Thoracic aorta (tissue), 2 donors: ENCODE data around the gene CMTM1. TPM values are rescaled to one million over a fixed set of nuclear protein-coding genes. Genes with fewer than 3 reads are reported as not detected.
"Not testable (repeated sequence)": the region's sequence is repeated elsewhere in the genome, so short reads cannot be mapped to it uniquely, and the experiment has no call there.

Experiments used
- ATAC-seq: fragments of 150-250 bp; one replicate; pipeline ENCODE4 v1.8.0; 2017; ENCODE audit warnings: low read depth; ENCODE audit not compliant: insufficient number of reproducible peaks, low FRiP score
- DNase-seq: peaks from one replicate; pipeline ENCODE4 v3.0.0-alpha.2; 2020; ENCODE audit warnings: low spot score
- H3K27ac ChIP-seq, 2 donors: fragments of 200-600 bp; sonication (generic); 1 replicate in 1 of 2; 2 replicates in 1 of 2; pipeline ENCODE4 v1.5.1; 2016; ENCODE audit warnings: mild to moderate bottlenecking in 2 of 2, moderate library complexity in 2 of 2
- H3K27me3 ChIP-seq: fragments of 200-600 bp; sonication (generic); replicated peaks from 2 replicates; pipeline ENCODE4 v1.6.0; 2016; ENCODE audit warnings: mild to moderate bottlenecking; ENCODE audit not compliant: insufficient read depth
- H3K36me3 ChIP-seq: fragments of 200-600 bp; sonication (generic); one replicate; pipeline ENCODE4 v1.5.1; 2016
- H3K4me1 ChIP-seq, 2 donors: fragments of 200-600 bp; sonication (generic); 1 replicate in 1 of 2; 2 replicates in 1 of 2; pipeline versions ENCODE4 v1.5.1 to v1.6.0; 2016; ENCODE audit warnings: low read depth in 2 of 2, mild to moderate bottlenecking in 1 of 2; ENCODE audit not compliant: control insufficient read depth in 1 of 2
- H3K4me3 ChIP-seq: fragments of 200-600 bp; sonication (generic); 2 replicates; pipeline ENCODE4 v1.5.1; 2016; ENCODE audit warnings: mild to moderate bottlenecking
- H3K9me3 ChIP-seq: fragments of 200-600 bp; sonication (generic); 2 replicates; pipeline ENCODE4 v1.5.1; 2016
- CTCF ChIP-seq: fragments of 200-600 bp; sonication (generic); IDR thresholded peaks from one replicate; pipeline ENCODE4 v1.5.1; 2019; ENCODE audit warnings: antibody characterized with exemption
- total RNA-seq, 2 donors: library from RNA; depleted of rRNA; stranded (reverse); fragments of >200 nt; gene quantifications; one replicate each; pipeline versions ENCODE4 v1.1.0 to v1.2.3, GENCODE V29; 2016

CMTM1 gene
- total RNA-seq, 2 donors from 2014 or later: 0.81 to 7.5 TPM

GRCh38 chr16:66592241-66592640, 26.0 kb downstream of the CMTM1 start:
- H3K9me3 ChIP-seq: no peaks in the 10 kb centered on the region
- no peak overlapping the region for H3K4me3 ChIP-seq
- no peaks in the 10 kb centered on the region for H3K36me3 ChIP-seq
- DNase-seq (no peak), ATAC-seq (no peak)
- H3K4me1 ChIP-seq: no peaks in the 10 kb centered on the region
- no peak for TF ChIP-seq CTCF
- no peak overlapping the region for H3K27ac ChIP-seq
- no peaks in the 10 kb centered on the region for H3K27me3 ChIP-seq

- no peak for TF ChIP-seq CTCF
- no peaks in the 10 kb centered on the region for H3K36me3 ChIP-seq
- ATAC-seq (no peak), DNase-seq (no peak)
- no peaks in the 10 kb centered on the region for H3K4me1 ChIP-seq
- H3K4me3 ChIP-seq: no peak overlapping the region
- H3K9me3 ChIP-seq: no peaks in the 10 kb centered on the region
- no peaks in the 10 kb centered on the region for H3K27me3 ChIP-seq
- no peak overlapping the region for H3K27ac ChIP-seq
These were observed 26.6 kb downstream of the CMTM1 start for GRCh38 chr16:66592814-66593213.

GRCh38 chr16:66594739-66595138, 28.5 kb downstream of the CMTM1 start:
- no peak for TF ChIP-seq CTCF
- no peak overlapping the region for H3K4me3 ChIP-seq
- no peak for DNase-seq
- no peak overlapping the region for H3K27ac ChIP-seq
- no peaks in the 10 kb centered on the region for H3K36me3 ChIP-seq
- ATAC-seq: no peak
- no peaks in the 10 kb centered on the region for H3K9me3 ChIP-seq
- no peaks in the 10 kb centered on the region for H3K4me1 ChIP-seq
- H3K27me3 ChIP-seq: no peaks in the 10 kb centered on the region

GRCh38 chr16:66596559-66596958, 30.3 kb downstream of the CMTM1 start:
- not testable (repeated sequence) for DNase-seq, H3K4me3 ChIP-seq, ATAC-seq

GRCh38 chr16:66596986-66597848, 31.0 kb downstream of the CMTM1 start:
- no peaks in the 10 kb centered on the region for H3K4me1 ChIP-seq

More at GRCh38 chr16:66596559-66596958, 30.3 kb downstream of the CMTM1 start:
- not testable (repeated sequence) for H3K27ac ChIP-seq, H3K27me3 ChIP-seq, H3K36me3 ChIP-seq, H3K4me1 ChIP-seq, H3K9me3 ChIP-seq

More at GRCh38 chr16:66596986-66597848, 31.0 kb downstream of the CMTM1 start:
- H3K4me3 ChIP-seq: no peak overlapping the region
- H3K27ac ChIP-seq: no peak overlapping the region
- TF ChIP-seq CTCF: no peak
- no peaks in the 10 kb centered on the region for H3K9me3 ChIP-seq
- no peak for ATAC-seq
- DNase-seq: no peak
- no peaks in the 10 kb centered on the region for H3K36me3 ChIP-seq
- no peaks in the 10 kb centered on the region for H3K27me3 ChIP-seq
